K562 (cell line): ENCODE measurements around the gene KMT2C. TPM values are rescaled to one million over a fixed set of nuclear protein-coding genes. Genes with fewer than 3 reads are reported as not detected.
A peak's percentile ranks its signal among the peaks of the same experiment; 100 is the strongest.

Experiments
- ATAC-seq: fragments of 200-7000 bp; cut with Tn5 transposase; 3 replicates; pipeline ENCODE4 v1.9.1; 2020; ENCODE audit warnings: moderate library complexity
- Bru-seq: library from RNA; stranded (reverse); fragments of 400-500 nt; gene quantifications from one replicate; lab custom pipeline; 2021; lab: Mats Ljungman, UMichigan
- BruChase-seq, 2 experiments: library from RNA; stranded (reverse); fragments of 400-500 nt; gene quantifications; one replicate each; lab custom pipeline; 2021; lab: Mats Ljungman, UMichigan
- BruUV-seq: library from RNA; stranded (reverse); fragments of 400-500 nt; replicated peaks from 2 replicates; lab custom pipeline; 2021; lab: Mats Ljungman, UMichigan
- CTCF ChIA-PET: fragments of 300-600 bp; formaldehyde crosslinking; extraction: SDS; loops from one replicate; lab custom pipeline; 2021; ENCODE audit warnings: low intra/inter-chr PET ratio; lab: Yijun Ruan, JAX
- POLR2A ChIA-PET: fragments of 300-600, 350-650 bp; sonication (Branson Sonifier 250); formaldehyde crosslinking; extraction: SDS; loops from one replicate; lab custom pipeline; 2021; ENCODE audit warnings: antibody characterized with exemption, inconsistent platforms; lab: Yijun Ruan, JAX
- DNase-seq, 4 experiments: peaks; one replicate each; pipeline versions ENCODE4 v3.0.0 to v3.0.0-alpha.2; 2011 to 2018; ENCODE audit warnings: low spot score in 3 of 4, mixed read lengths in 3 of 4; ENCODE audit errors: extremely low read depth in 1 of 4
- FAIRE-seq: peaks from 2 replicates; lab custom pipeline; 2011; peaks lifted over from hg19 to GRCh38; lab: Jason Lieb, UNC
- H2AFZ ChIP-seq: 2 replicates; pipeline ENCODE4 v1.6.0; 2011; ENCODE audit warnings: low read depth, low read length, control low read depth, inconsistent platforms
- H3K27ac ChIP-seq: fragments of 200-600 bp; 3 replicates; pipeline ENCODE4 v1.8.0; 2011; ENCODE audit warnings: low read depth, mild to moderate bottlenecking, control low read depth, inconsistent platforms, low read length, moderate library complexity, mixed read lengths; ENCODE audit errors: extremely low read depth
- H3K27me3 ChIP-seq, 2 experiments: fragments of 300-600 bp in 1 of 2; 2 replicates in 1 of 2; 3 replicates in 1 of 2; pipeline versions ENCODE4 v1.6.0 to v1.8.0; 2011; ENCODE audit warnings: inconsistent platforms in 2 of 2, low read length in 2 of 2, mild to moderate bottlenecking in 1 of 2, mixed read lengths in 1 of 2, moderate library complexity in 1 of 2; ENCODE audit not compliant: control insufficient read depth in 2 of 2, insufficient read depth in 2 of 2
- H3K36me3 ChIP-seq: fragments of 300-600 bp; 3 replicates; pipeline ENCODE4 v1.8.0; 2011; ENCODE audit warnings: mild to moderate bottlenecking, low read length, inconsistent platforms; ENCODE audit not compliant: control insufficient read depth, insufficient read depth
- H3K4me1 ChIP-seq, 2 experiments: fragments of 200-600 bp in 1 of 2; replicated peaks in 1 of 2; 2 replicates in 1 of 2; 3 replicates in 1 of 2; pipeline versions ENCODE4 v1.5.1 to v1.8.0; 2011; ENCODE audit warnings: inconsistent platforms in 2 of 2, low read length in 2 of 2, mild to moderate bottlenecking in 1 of 2, mixed read lengths in 1 of 2, moderate library complexity in 1 of 2; ENCODE audit not compliant: control insufficient read depth in 2 of 2, insufficient read depth in 2 of 2
- H3K4me2 ChIP-seq: 2 replicates; pipeline ENCODE4 v1.6.1; 2011; ENCODE audit warnings: low read length, control low read depth, inconsistent platforms, mixed read lengths; ENCODE audit not compliant: insufficient read depth
- H3K4me3 ChIP-seq: fragments of 200-600 bp; sonication (generic), shearing (Covaris generic); 2 replicates; pipeline ENCODE4 v1.5.1; 2016; ENCODE audit warnings: control low read depth, inconsistent platforms
- H3K79me2 ChIP-seq: fragments of 200-600 bp; 3 replicates; pipeline ENCODE4 v1.8.0; 2011; ENCODE audit warnings: low read length, inconsistent platforms; ENCODE audit not compliant: control insufficient read depth, insufficient read depth
- H3K9ac ChIP-seq, 2 experiments: 2 replicates each; pipeline versions ENCODE4 v1.6.0 to v1.6.1; 2011; ENCODE audit warnings: low read depth in 2 of 2, low read length in 2 of 2, control low read depth in 1 of 2, inconsistent platforms in 1 of 2, mild to moderate bottlenecking in 1 of 2, mixed read lengths in 1 of 2; ENCODE audit not compliant: insufficient read depth in 1 of 2
- H3K9me1 ChIP-seq: one replicate; pipeline ENCODE4 v1.6.0; 2011; ENCODE audit warnings: inconsistent platforms, mild to moderate bottlenecking, low read length, moderate library complexity; ENCODE audit not compliant: control insufficient read depth, insufficient read depth
- H3K9me3 ChIP-seq: replicated peaks from 2 replicates; pipeline ENCODE4 v1.5.1; 2011; ENCODE audit warnings: low read depth, low read length, inconsistent platforms; ENCODE audit not compliant: control insufficient read depth, insufficient read depth
- H4K20me1 ChIP-seq: replicated peaks from 2 replicates; pipeline ENCODE4 v1.6.1; 2011; ENCODE audit warnings: low read length, inconsistent platforms, mixed read lengths; ENCODE audit not compliant: control insufficient read depth, insufficient read depth
- C11orf30 ChIP-seq: fragments of 450-650 bp; IDR thresholded peaks from 2 replicates; pipeline ENCODE4 v1.6.1; 2016; ENCODE audit warnings: low read depth, mild to moderate bottlenecking
- CGGBP1 ChIP-seq: fragments of 250-450 bp; sonication (Bioruptor Pico); IDR thresholded peaks from 2 replicates; pipeline ENCODE4 v1.9.0; 2021; ENCODE audit warnings: mild to moderate bottlenecking
- CREM ChIP-seq: IDR thresholded peaks from 2 replicates; pipeline ENCODE4 v1.6.1; 2014; ENCODE audit warnings: antibody characterized with exemption, low read depth
- HMGN3 ChIP-seq: IDR thresholded peaks from 2 replicates; pipeline ENCODE4 v1.6.1; 2011; ENCODE audit warnings: borderline replicate concordance, low read depth, mild to moderate bottlenecking, mixed read lengths, low read length; ENCODE audit not compliant: insufficient read length; ENCODE audit errors: extremely low read depth
- HNRNPH1 ChIP-seq: fragments of 200-400 bp; formaldehyde crosslinking; optimal IDR thresholded peaks from 2 replicates; pipeline ENCODE3; 2017; ENCODE audit warnings: low read depth, mild to moderate bottlenecking, low read length, moderate library complexity
- KLF1 ChIP-seq: fragments of 450-650 bp; IDR thresholded peaks from 2 replicates; pipeline ENCODE4 v1.6.1; 2016; ENCODE audit warnings: missing genetic modification characterization, missing compliant biosample characterization
- MAFF ChIP-seq: IDR thresholded peaks from 2 replicates; pipeline ENCODE4 v1.6.1; 2012; ENCODE audit warnings: low read length, improper control_type of control experiment
- MED1 ChIP-seq: sonication (generic); formaldehyde crosslinking; IDR thresholded peaks from 2 replicates; pipeline ENCODE4 v1.8.1; 2023; ENCODE audit warnings: missing genetic modification reagents, borderline replicate concordance
- MTF1 ChIP-seq: fragments of 250-450 bp; sonication (Bioruptor Pico); IDR thresholded peaks from 2 replicates; pipeline ENCODE4 v1.9.0; 2021; ENCODE audit warnings: moderate library complexity, mild to moderate bottlenecking, inconsistent platforms, borderline replicate concordance
- TBP ChIP-seq: optimal IDR thresholded peaks from 2 replicates; pipeline ENCODE3; 2011; ENCODE audit warnings: low read depth, low read length, improper control_type of control experiment
- THAP7 ChIP-seq: fragments of 250-450 bp; sonication (Bioruptor Pico); IDR thresholded peaks from 2 replicates; pipeline ENCODE4 v1.5.0; 2021
- WGBS: fragments of 100-300 bp; shearing (Covaris generic); methylation state at CpG from one replicate; pipeline ENCODE4 v1.1.6; 2016; ENCODE audit warnings: low coverage, mixed read lengths; ENCODE audit not compliant: insufficient coverage; ENCODE audit errors: missing lambda C conversion rate; 5-methylcytosine and 5-hydroxymethylcytosine counted together
- in situ Hi-C: fragments of 300-500 bp; cut with MboI; formaldehyde crosslinking; loops from 4 replicates; pipeline ENCODE4 v1.15.0; 2018; ENCODE audit warnings: inconsistent platforms, mixed read lengths
- intact Hi-C: fragments of 100-400 bp; cut with micrococcal nuclease; formaldehyde crosslinking; loops from 2 replicates; pipeline ENCODE4 v1.14.2; 2022
- long read RNA-seq, 3 experiments: library from polyadenylated mRNA in 2 of 3; library from RNA in 1 of 3; unstranded in 2 of 3; stranded (forward) in 1 of 3; transcript quantifications; one replicate each; pipeline ENCODE4 v2.0.0, GENCODE V29; 2019 to 2022
- polyA minus RNA-seq, 3 experiments: library from RNA; depleted of rRNA, polyadenylated mRNA; stranded (reverse); fragments of >200 nt; gene quantifications; 2 replicates each; pipeline ENCODE4 v1.2.3, GENCODE V29; 2011
- polyA plus RNA-seq, 8 experiments: library from polyadenylated mRNA; depleted of rRNA in 4 of 8; stranded (reverse) in 5 of 8; unstranded in 3 of 8; fragments of >200 nt; fragmentation: Nextera tagmentation in 2 of 8; fragmentation: Illumina TruSeq in 1 of 8; extraction: Ambion mirVana in 2 of 8; extraction: Trizol in 1 of 8; gene quantifications; 2 replicates each; pipeline versions ENCODE4 v1.2.1 to v1.2.3, GENCODE V29; 2011 to 2014; ENCODE audit warnings: inconsistent platforms in 1 of 8, missing spikeins in 1 of 8
- total RNA-seq, 7 experiments: library from RNA; depleted of rRNA in 6 of 7; stranded (reverse); fragments of >200 nt in 6 of 7; fragmentation: Illumina TruSeq in 2 of 7; extraction: Trizol in 2 of 7; gene quantifications; 2 replicates each; pipeline versions ENCODE4 v1.2.1 to v1.2.3, GENCODE V29; 2011 to 2021; ENCODE audit warnings: low replicate concordance in 1 of 7
- TF ChIP-seq, protein P1 (sequence below): fragments of 450-650 bp; formaldehyde crosslinking; IDR thresholded peaks from 2 replicates; pipeline ENCODE4 v1.4.0; 2020; ENCODE audit warnings: mild to moderate bottlenecking, moderate library complexity

The KMT2C gene
- 166 and 463 TPM in 2 replicates for total RNA-seq (2011; cell fraction: chromatin; rRNA removed; ENCODE audit: low replicate concordance)
- 68.5 and 102 TPM in 2 replicates for total RNA-seq (2011; cell fraction: nucleolus; rRNA removed)
- total RNA-seq (2011; cell fraction: nucleoplasm; rRNA removed): 172 and 242 TPM in 2 replicates
- total RNA-seq (2014; rRNA removed) (28.5 and 35.6 TPM in 2 replicates), total RNA-seq (2014; rRNA removed; fragmentation: Illumina TruSeq; extraction: Trizol) (35.8 and 36.2 TPM in 2 replicates), total RNA-seq (2015; rRNA removed; fragmentation: Illumina TruSeq; extraction: Trizol) (34.4 and 36.6 TPM in 2 replicates), total RNA-seq (2021) (62.1 and 67.8 TPM in 2 replicates), polyA plus RNA-seq (2011; rRNA removed) (18.3 and 18.9 TPM in 2 replicates), polyA plus RNA-seq (2014; fragmentation: Illumina TruSeq; extraction: Trizol) (27.1 and 27.3 TPM in 2 replicates), polyA plus RNA-seq (2014; fragmentation: Nextera tagmentation; extraction: Ambion mirVana) (10 to 100 TPM in 1 of 2 experiments, 1 to 10 TPM in 1; 4.9 to 13.0 TPM), polyA plus RNA-seq (2014; rRNA removed) (19.4 and 21.4 TPM in 2 replicates), polyA minus RNA-seq (2011; rRNA and poly(A)+ RNA removed) (118 and 126 TPM in 2 replicates), Bru-seq, nascent RNA (percentile 92 among the genes with signal in this experiment), BruChase-seq, experiment 1, labeled RNA remaining after a 2-hour chase (percentile 96 among the genes with signal in this experiment), BruChase-seq, experiment 2, labeled RNA remaining after a 6-hour chase (percentile 96 among the genes with signal in this experiment)
- polyA plus RNA-seq (2011; cell fraction: cytosol; rRNA removed): 11.3 and 15.9 TPM in 2 replicates
- polyA plus RNA-seq (2011; cell fraction: nucleus; rRNA removed): 55.9 and 66.9 TPM in 2 replicates
- polyA plus RNA-seq (2012): 13.2 and 15.7 TPM in 2 replicates
- polyA minus RNA-seq (2011; cell fraction: cytosol; rRNA and poly(A)+ RNA removed): 40.0 and 46.3 TPM in 2 replicates
- 89.1 and 146 TPM in 2 replicates for polyA minus RNA-seq (2011; cell fraction: nucleus; rRNA and poly(A)+ RNA removed)
- long read RNA-seq, experiment 1, partial matches to known transcripts: 33 of 71 reads
- long read RNA-seq, experiment 1, other reads (novel, unspliced or antisense): 38 of 71 reads
- long read RNA-seq, experiment 2, partial matches to known transcripts: 3 of 12 reads
- long read RNA-seq, experiment 2, other reads (novel, unspliced or antisense): 9 of 12 reads
- long read RNA-seq, experiment 3, partial matches to known transcripts: 3 of 4 reads
- long read RNA-seq, experiment 3, other reads (novel, unspliced or antisense): 1 of 4 reads

DNA sequence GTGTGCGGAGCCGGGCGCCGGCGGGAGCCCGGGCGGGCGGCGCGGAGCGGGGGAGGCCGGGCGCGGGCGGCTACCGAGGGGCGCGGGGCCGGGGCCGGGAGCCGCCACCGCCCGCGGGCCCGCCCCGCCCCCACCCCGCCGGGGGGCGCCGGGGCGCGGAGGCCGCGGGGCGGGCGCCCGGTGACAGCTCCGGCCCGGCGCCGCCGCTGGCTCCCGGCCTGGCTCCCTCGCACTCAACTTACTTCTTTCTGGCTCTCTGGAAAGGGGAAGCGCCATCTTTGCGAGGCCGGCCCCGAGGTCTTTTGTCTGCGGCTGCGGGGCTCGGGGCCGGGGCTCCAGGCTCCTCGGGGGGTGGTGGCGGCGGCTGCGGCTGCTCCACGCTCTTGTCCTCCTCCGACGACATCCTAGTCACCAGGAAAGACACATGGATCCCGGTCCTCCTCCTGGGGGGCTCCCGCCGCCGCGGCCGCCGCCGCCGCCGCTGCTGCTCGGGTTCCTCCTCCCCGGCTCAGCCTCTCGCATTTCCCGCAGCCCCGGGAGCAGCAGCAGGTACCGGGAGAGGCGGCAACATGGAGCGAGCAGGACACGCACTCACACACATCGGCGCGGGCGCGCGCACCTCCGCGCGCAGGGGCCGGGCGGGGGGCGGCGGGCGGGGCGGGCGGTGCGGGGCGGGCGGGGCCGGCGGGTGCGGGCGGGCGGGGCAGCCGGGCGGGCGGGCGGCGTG lies at the start of gene KMT2C:
Gene KMT2C (minus strand): TSS at position 620 of the 727 bp plus-strand sequence. CDS start 217 bp downstream, at position 403.
- BruUV-seq: no TSS peak
- DNase-seq: peak; percentile 51 to 87 (median 66)
- H3K9me3 ChIP-seq: no peaks in the 10 kb centered on the region
- ATAC-seq: peak; percentile 15
- H3K4me1 ChIP-seq: peaks cover 12 to 18% of the 10 kb centered on the region in 2 experiments; a peak in 3 of 5 replicates
- H3K4me2 ChIP-seq: peak within 1 kb of the TSS; percentile 97
- FAIRE-seq: no peak
- H3K9me1 ChIP-seq: no peaks in the 10 kb centered on the region
- in situ Hi-C loops (no loop called here), intact Hi-C loops (loop anchor here (2.0 kb wide), 1 partner anchor 95 kb away; no protein-coding TSS in a partner anchor)
- peaks cover 11% of the 10 kb centered on the region; the same call in 1 of the 2 replicates for H4K20me1 ChIP-seq
- 1% methylated on average over 32 of the region's 107 CpGs for WGBS
- H3K4me3 ChIP-seq: peak within 1 kb of the TSS; percentile 97
- H3K36me3 ChIP-seq: peaks cover 2% of the 10 kb centered on the region; the same call in 1 of the 3 replicates
- peaks cover 51% of the 10 kb centered on the region for H3K79me2 ChIP-seq
- no peaks in the 10 kb centered on the region for H3K27me3 ChIP-seq
- CTCF ChIA-PET: no interaction called here
- POLR2A ChIA-PET: interaction anchor here (0.6 to 2.0 kb wide), 2 partner anchors 11 to 36 kb away, joined by 3 to 6 read pairs; no protein-coding TSS in a partner anchor
- peak within 1 kb of the TSS; percentile 96 for H3K27ac ChIP-seq
- peak within 1 kb of the TSS; percentile 93 for H2AFZ ChIP-seq
- H3K9ac ChIP-seq: peak within 1 kb of the TSS; percentile 91 to 98
- TF ChIP-seq THAP7: no peak
- no peak for TF ChIP-seq MAFF
- no peak for TF ChIP-seq MTF1 (CRISPR knock-in tag)
- TF ChIP-seq CGGBP1 (CRISPR knock-in tag): 0 out of 2 replicates have a peak, but pooled peaks have one; percentile 75
- peak; percentile 15 for TF ChIP-seq TBP
- TF ChIP-seq C11orf30: no peak
- TF ChIP-seq KLF1: no peak
- TF ChIP-seq MED1 (CRISPR knock-in tag): no peak
- TF ChIP-seq HMGN3: peak; percentile 55
- TF ChIP-seq CREM: no peak
- TF ChIP-seq, protein P1, sequence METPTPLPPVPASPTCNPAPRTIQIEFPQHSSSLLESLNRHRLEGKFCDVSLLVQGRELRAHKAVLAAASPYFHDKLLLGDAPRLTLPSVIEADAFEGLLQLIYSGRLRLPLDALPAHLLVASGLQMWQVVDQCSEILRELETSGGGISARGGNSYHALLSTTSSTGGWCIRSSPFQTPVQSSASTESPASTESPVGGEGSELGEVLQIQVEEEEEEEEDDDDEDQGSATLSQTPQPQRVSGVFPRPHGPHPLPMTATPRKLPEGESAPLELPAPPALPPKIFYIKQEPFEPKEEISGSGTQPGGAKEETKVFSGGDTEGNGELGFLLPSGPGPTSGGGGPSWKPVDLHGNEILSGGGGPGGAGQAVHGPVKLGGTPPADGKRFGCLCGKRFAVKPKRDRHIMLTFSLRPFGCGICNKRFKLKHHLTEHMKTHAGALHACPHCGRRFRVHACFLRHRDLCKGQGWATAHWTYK: peak; percentile 50
- no peak for TF ChIP-seq HNRNPH1
